Activated T-helper 2 cell treated with anti-CD3 and anti-CD28 coated beads, Interferon-gamma antibody, Interleukin-2, Interleukin-4, amounts not matched to agents 10 μg/mL and 5 μg/mL and 100 μg/mL, durations not matched to agents 14 hours and 24 hours and 36 hours (primary cell): ENCODE results near the gene AARS2. TPM values are rescaled to one million over a fixed set of nuclear protein-coding genes. Genes with fewer than 3 reads are reported as not detected.

Experiments used
- DNase-seq: peaks from one replicate; pipeline ENCODE4 v3.0.0; 2021; ENCODE audit warnings: low spot score
- H3K27ac Mint-ChIP-seq: one replicate; pipeline ENCODE4 v1.8.0; 2021; ENCODE audit warnings: mixed read lengths
- H3K27me3 Mint-ChIP-seq: one replicate; pipeline ENCODE4 v1.8.0; 2021; ENCODE audit warnings: low read depth, mixed read lengths
- H3K36me3 Mint-ChIP-seq: one replicate; pipeline ENCODE4 v1.8.0; 2021; ENCODE audit warnings: low read depth, mixed read lengths
- H3K4me1 Mint-ChIP-seq: one replicate; pipeline ENCODE4 v1.8.0; 2021; ENCODE audit warnings: low read depth, mixed read lengths
- H3K4me3 Mint-ChIP-seq: one replicate; pipeline ENCODE4 v1.8.0; 2021; ENCODE audit warnings: low read depth, mild to moderate bottlenecking, moderate library complexity, mixed read lengths
- H3K9me3 Mint-ChIP-seq: one replicate; pipeline ENCODE4 v1.8.0; 2021; ENCODE audit warnings: mixed read lengths
- intact Hi-C: fragments of 100-400 bp; cut with micrococcal nuclease; formaldehyde crosslinking; loops from one replicate; pipeline ENCODE4 v1.15.1; 2023
- total RNA-seq: library from RNA; stranded (reverse); gene quantifications from 2 replicates; pipeline ENCODE4 v1.2.3, GENCODE V29; 2022

Gene AARS2
- total RNA-seq, 1 donor from 2014 or later: 22.9 TPM

- Mint-ChIP-seq H3K4me1 (no peaks in the 10 kb centered on the region), H3K36me3 (peaks cover 67% of the 10 kb centered on the region), H3K27me3 (no peaks in the 10 kb centered on the region), H3K9me3 (no peaks in the 10 kb centered on the region), H3K27ac (no peak overlapping the region), H3K4me3 (no peak overlapping the region)
- DNase-seq: no peak
- intact Hi-C loops: loop anchor here (2.0 kb wide), 1 partner anchor 36 kb away; no protein-coding TSS in a partner anchor
Observed at GRCh38 chr6:44305200-44305725, 7.9 kb downstream of the AARS2 start.

GRCh38 chr6:44304282-44305199 is 8.6 kb downstream of the AARS2 start:
- Mint-ChIP-seq H3K27ac (no peak overlapping the region), H3K4me3 (no peak overlapping the region), H3K9me3 (no peaks in the 10 kb centered on the region), H3K27me3 (no peaks in the 10 kb centered on the region), H3K36me3 (peaks cover 62% of the 10 kb centered on the region), H3K4me1 (no peaks in the 10 kb centered on the region)
- DNase-seq: no peak
- intact Hi-C loops: loop anchor here (2.0 kb wide), 1 partner anchor 36 kb away; no protein-coding TSS in a partner anchor

DNA sequence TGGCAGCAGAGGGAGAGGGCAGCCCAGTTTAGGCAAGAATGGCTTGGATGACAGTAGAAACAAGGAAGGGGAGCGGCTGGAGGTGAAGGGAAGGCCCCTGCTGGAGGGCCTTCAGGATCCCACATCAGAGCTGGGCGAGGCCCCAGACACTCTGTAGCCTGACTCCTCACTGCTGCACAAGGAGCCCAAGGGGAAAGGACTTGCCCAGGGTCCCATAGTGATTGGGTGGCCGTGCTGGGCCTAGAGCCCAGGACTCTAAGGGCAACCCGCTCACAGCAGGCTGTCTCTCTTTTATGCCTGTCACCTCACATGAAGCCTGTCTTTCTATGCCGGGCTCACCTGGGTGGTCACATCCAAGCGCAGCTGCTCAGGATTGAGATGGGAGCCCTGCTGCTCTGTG is 9.3 kb downstream of the AARS2 start:
- no peaks in the 10 kb centered on the region for H3K4me1 Mint-ChIP-seq
- H3K9me3 Mint-ChIP-seq: no peaks in the 10 kb centered on the region
- intact Hi-C loops: loop anchor here (2.0 kb wide), 1 partner anchor 35 kb away; no protein-coding TSS in a partner anchor
- no peak overlapping the region for H3K27ac Mint-ChIP-seq
- peaks cover 61% of the 10 kb centered on the region for H3K36me3 Mint-ChIP-seq
- H3K4me3 Mint-ChIP-seq: no peak overlapping the region
- no peaks in the 10 kb centered on the region for H3K27me3 Mint-ChIP-seq
- no peak for DNase-seq

DNA sequence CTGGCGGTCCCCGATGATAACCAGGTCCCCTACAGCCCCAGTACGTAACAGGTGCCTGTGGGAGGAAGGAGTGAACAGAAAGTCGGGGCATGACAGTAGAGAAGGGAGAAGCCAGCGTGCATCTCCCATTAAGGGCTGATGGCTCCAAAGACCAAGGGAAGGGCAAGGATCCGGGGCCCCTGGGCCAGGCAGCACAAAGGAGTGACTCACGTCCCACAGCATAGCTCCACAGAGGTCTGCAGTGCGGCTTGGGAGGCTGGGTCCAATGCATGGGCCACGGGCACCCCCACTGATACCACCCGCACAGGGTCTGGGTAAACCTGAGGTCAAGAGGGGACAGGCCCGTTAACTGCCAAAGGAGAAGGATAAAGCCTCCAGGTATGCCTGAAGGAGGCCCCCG is 10.3 kb downstream of the AARS2 start:
- peaks cover 57% of the 10 kb centered on the region for H3K36me3 Mint-ChIP-seq
- no peak overlapping the region for H3K4me3 Mint-ChIP-seq
- H3K27me3 Mint-ChIP-seq: peaks cover 6% of the 10 kb centered on the region
- no peak for DNase-seq
- no peak overlapping the region for H3K27ac Mint-ChIP-seq
- intact Hi-C loops: no loop called here
- no peaks in the 10 kb centered on the region for H3K4me1 Mint-ChIP-seq
- no peaks in the 10 kb centered on the region for H3K9me3 Mint-ChIP-seq

DNA sequence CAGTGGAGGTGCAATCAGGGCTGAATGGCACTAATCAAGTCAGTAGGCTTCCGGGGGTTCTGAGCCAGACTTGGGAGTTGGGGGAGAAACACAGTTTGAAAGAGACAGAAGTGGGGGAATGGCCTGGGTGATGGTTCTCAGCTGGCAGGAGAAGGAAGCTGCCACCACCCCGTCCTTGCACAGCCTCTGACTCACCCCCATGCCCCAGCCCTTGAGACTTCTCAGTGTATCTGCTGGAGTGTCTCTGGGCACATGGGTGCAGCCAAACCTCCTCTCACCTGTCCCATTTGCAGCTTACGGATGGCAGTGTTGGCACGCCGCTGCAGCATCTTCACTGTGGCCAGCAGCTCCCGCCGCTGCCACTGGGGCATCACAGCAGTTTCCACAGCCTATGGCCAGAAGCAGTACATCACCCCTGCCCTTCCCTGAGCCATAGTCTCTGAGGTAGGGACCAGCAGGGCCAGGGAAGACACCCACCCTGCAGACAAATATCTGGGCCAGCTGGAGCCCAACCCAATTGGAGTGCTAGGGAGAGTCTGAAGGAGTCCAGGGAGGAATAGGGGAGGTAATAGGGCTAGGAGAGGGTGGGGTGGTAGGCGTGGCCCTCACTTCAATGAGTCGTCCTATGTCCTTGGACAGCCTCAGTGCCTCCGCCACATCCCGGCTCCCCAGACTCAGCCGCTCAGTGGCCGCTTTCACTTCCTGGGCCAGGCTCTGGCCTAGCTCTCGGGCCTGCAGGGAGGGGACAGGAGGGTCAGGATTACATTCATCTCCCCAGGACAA is 11.2 kb downstream of the AARS2 start:
- Mint-ChIP-seq H3K27ac (no peak overlapping the region), H3K4me3 (no peak overlapping the region), H3K4me1 (no peaks in the 10 kb centered on the region), H3K9me3 (no peaks in the 10 kb centered on the region), H3K27me3 (peaks cover 11% of the 10 kb centered on the region), H3K36me3 (peaks cover 55% of the 10 kb centered on the region)
- intact Hi-C loops: no loop called here
- no peak for DNase-seq

GRCh38 chr6:44301106-44301505 is 12.0 kb downstream of the AARS2 start:
- H3K27me3 Mint-ChIP-seq: peaks cover 20% of the 10 kb centered on the region
- peaks cover 55% of the 10 kb centered on the region for H3K36me3 Mint-ChIP-seq
- no peak overlapping the region for H3K27ac Mint-ChIP-seq
- no peaks in the 10 kb centered on the region for H3K9me3 Mint-ChIP-seq
- no peak overlapping the region for H3K4me3 Mint-ChIP-seq
- no peaks in the 10 kb centered on the region for H3K4me1 Mint-ChIP-seq
- DNase-seq: no peak
- intact Hi-C loops: no loop called here

DNA sequence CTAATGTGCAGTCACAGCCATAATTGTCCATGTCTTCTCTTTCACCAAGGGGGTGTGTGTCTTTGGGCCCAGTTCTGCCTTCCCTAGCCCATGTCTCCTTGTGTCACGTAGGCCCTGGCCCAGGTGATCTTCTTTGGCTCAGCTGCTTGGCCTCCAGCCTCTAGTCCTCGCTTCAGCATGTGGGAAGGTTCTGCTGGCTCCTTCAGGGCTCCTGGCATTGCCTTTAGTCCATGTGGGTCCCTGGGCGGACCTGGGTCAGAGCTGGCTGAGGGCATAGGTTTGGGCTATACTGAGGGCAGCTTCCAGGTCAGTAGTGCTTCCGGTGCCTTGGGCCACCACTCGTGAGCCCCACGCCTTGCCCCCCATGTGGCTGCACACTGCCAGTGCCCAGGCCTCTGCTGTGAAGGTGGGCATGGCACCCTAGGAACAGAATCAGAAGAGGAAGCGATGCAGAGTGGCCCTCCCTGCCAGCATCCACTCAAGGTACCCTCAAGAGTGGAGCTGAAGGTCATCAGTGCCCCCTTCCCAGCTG is 12.8 kb downstream of the AARS2 start:
- H3K27me3 Mint-ChIP-seq: peaks cover 25% of the 10 kb centered on the region
- H3K36me3 Mint-ChIP-seq: peaks cover 49% of the 10 kb centered on the region
- H3K4me3 Mint-ChIP-seq: no peak overlapping the region
- intact Hi-C loops: no loop called here
- H3K9me3 Mint-ChIP-seq: no peaks in the 10 kb centered on the region
- no peak for DNase-seq
- no peaks in the 10 kb centered on the region for H3K4me1 Mint-ChIP-seq
- H3K27ac Mint-ChIP-seq: no peak overlapping the region

GRCh38 chr6:44298864-44299263 is 14.3 kb downstream of the AARS2 start:
- Mint-ChIP-seq H3K27me3 (peaks cover 34% of the 10 kb centered on the region), H3K4me1 (no peaks in the 10 kb centered on the region), H3K9me3 (no peaks in the 10 kb centered on the region), H3K27ac (no peak overlapping the region), H3K36me3 (peaks cover 39% of the 10 kb centered on the region), H3K4me3 (no peak overlapping the region)
- DNase-seq: no peak
- intact Hi-C loops: no loop called here

DNA sequence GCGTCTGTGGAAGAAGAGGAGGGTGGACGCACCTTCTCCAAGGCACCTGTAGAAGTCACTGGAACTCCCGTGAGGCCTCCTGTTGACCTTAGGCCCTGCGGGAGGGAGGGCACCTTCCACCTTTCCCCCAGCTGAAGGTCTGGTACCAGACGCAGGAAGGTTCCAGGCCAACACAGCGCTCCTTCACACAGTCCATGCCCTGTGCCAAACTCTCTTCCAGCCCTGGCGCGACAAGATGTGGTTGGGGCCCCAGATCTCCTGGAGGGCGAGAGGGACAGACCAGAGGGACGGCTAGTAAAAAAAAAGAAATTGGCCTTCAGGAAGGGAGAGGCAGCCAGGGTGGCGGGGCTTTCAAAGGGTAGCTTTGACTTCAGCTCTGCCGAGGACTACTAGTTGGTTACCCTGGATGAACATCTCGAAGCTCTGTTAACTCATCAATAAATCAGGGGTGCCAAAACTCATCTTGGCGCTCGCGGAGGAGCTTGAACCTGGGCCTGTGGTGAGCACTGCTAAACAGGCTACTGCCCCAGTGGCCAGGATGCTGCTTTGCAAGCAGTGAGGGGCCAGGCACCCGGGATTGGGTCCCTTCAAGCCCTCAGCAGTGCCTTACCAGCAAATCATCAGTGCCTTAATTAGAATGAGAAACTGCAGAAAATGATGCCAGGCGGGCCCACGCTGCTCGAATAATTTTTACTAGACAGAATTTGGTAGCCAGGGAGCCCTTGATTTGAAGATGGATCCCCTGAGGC is 14.9 kb downstream of the AARS2 start:
- H3K4me3 Mint-ChIP-seq: peak overlapping the region; percentile 26
- peaks cover 39% of the 10 kb centered on the region for H3K27me3 Mint-ChIP-seq
- no peak for DNase-seq
- no peak overlapping the region for H3K27ac Mint-ChIP-seq
- no peaks in the 10 kb centered on the region for H3K4me1 Mint-ChIP-seq
- no peaks in the 10 kb centered on the region for H3K9me3 Mint-ChIP-seq
- intact Hi-C loops: no loop called here
- peaks cover 33% of the 10 kb centered on the region for H3K36me3 Mint-ChIP-seq

DNA sequence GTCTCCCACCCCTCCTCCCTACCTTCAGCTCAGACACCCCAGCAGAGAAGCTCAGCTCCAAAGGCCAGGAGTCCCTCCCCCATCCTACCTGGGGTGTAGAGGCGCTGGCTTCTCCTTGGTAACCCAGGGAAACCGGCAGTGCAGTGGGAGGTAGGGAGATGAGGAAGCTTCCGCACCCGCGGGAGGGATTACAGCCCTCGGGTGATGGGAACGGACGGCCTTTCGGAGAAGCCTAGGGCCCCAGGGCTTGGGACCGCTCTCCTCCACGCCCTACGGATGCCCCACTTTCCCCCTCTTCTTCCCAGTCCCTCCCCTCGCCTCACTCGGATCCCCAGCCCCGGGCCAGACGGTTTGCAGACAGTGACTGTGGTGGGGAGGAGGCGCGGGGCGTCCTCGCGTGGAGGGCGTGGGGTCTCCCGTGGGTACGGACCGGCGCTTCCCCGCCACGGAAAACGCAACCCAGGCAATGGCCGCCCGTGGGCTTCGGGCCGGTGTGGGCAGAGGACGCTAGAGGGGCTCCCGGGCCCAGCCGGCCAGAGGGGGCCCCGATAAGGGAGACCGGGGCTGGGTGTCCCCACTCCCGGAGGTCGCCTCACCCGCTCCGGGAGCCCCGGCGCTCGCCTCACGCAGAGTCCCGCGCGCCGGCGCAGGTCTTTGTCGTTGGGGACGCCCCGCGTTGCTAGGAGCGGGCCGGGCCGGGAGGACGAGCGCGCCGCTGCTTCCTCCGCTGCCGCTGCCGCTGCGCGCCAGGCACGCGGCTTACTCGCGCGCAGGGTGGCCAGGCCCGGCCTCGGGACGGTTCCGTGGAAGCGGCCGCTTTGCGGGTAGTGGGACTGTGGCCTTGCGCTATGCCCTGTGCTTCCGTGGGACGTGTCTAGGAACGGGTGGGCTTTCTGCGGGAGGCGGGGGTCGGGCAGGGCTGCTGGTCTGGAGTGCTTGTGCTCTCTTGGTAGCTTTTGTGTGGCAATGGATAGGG is 15.8 kb downstream of the AARS2 start:
- Mint-ChIP-seq H3K27me3 (peaks cover 42% of the 10 kb centered on the region), H3K36me3 (peaks cover 26% of the 10 kb centered on the region), H3K27ac (no peak overlapping the region), H3K9me3 (no peaks in the 10 kb centered on the region), H3K4me1 (no peaks in the 10 kb centered on the region), H3K4me3 (peak overlapping the region; percentile 26)
- intact Hi-C loops: no loop called here
- DNase-seq: peak; percentile 31
